ENCODE results near the gene SPAG17.
"Not testable (repeated sequence)": the region's sequence is repeated elsewhere in the genome, so short reads cannot be mapped to it uniquely, and the experiment has no call there.

Gene SPAG17

DNA sequence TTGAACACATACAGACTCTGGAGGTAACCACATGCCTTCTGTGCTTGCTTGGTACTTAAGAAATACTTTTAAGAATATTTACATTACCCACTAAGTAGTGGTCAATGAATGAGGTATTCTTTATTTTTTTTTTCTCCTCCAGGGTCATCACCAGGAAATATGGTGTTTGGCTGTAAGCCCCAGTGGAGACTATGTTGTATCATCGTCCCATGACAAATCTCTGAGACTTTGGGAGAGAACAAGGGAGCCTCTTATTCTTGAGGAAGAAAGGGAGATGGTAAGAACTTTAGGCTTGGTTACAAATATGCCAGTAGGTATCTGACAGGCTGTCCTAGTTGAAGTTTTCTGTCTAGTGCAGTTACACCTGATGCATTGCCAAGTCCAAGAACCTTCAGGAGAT is 232.6 kb downstream of the SPAG17 start:
- DNase-seq (no peak), ATAC-seq (replicated peaks) (no peak)
- no peaks in the 10 kb centered on the region for H3K27me3 Mint-ChIP-seq
- H3K36me3 Mint-ChIP-seq (ENCODE audit: insufficient read depth) = peaks cover 81% of the 10 kb centered on the region
- no peak overlapping the region for H3K4me3 Mint-ChIP-seq
- no peak overlapping the region for H3K27ac Mint-ChIP-seq
- no peaks in the 10 kb centered on the region for H3K4me1 Mint-ChIP-seq (ENCODE audit: low read depth in 2 of 2)
- no peaks in the 10 kb centered on the region for H3K9me3 Mint-ChIP-seq

DNA sequence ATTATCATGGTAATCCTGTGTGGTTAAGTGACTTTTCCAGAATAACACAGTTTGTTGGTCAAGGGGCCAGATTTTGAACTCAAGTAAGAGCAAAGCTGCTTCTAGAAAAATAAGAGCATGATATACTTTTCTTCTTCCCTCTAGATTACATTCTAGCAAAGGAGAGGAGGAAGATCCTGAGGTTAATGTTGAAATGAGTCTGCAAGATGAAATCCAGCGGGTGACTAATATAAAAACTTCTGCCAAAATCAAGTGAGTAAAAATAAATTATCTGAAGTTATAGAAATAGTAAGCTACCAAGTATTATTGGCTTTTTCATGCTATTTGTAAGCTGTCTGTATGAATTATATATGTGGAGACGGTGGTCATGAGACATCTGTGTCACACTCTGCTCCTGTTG is 242.7 kb downstream of the SPAG17 start:
- H3K36me3 Mint-ChIP-seq (ENCODE audit: insufficient read depth) = peaks cover 72% of the 10 kb centered on the region
- DNase-seq (no peak), ATAC-seq (replicated peaks) (no peak)
- H3K27ac Mint-ChIP-seq = no peak overlapping the region
- no peaks in the 10 kb centered on the region for H3K4me1 Mint-ChIP-seq (ENCODE audit: low read depth in 2 of 2)
- no peaks in the 10 kb centered on the region for H3K9me3 Mint-ChIP-seq
- no peaks in the 10 kb centered on the region for H3K27me3 Mint-ChIP-seq
- H3K4me3 Mint-ChIP-seq = no peak overlapping the region

DNA sequence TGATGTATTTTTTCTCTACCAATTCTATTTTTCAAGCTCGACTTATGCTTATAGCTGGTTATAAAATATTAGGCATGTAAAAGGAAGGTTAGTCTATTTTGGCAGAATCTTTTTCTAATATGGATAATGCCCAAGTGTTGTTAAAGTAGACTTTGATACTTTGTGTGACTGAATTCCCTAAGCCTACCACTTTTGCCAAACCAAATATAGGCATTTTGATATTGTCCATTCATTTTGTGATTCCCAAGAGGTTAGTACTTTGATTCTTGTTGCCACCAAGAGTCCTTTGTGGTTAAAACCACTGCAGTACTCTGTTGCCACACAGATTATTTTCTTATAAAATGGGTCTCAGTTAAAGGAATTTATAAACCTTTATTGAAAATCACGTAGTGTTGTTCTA is 251.3 kb downstream of the SPAG17 start:
- H3K36me3 Mint-ChIP-seq (ENCODE audit: insufficient read depth) = peaks cover 48% of the 10 kb centered on the region
- no peaks in the 10 kb centered on the region for H3K9me3 Mint-ChIP-seq
- H3K4me1 Mint-ChIP-seq (ENCODE audit: low read depth in 2 of 2) = peaks cover 20 to 37% of the 10 kb centered on the region in 2 donors
- DNase-seq (no peak), ATAC-seq (replicated peaks) (no peak)
- H3K27me3 Mint-ChIP-seq = no peaks in the 10 kb centered on the region
- no peak overlapping the region for H3K27ac Mint-ChIP-seq
- no peak overlapping the region for H3K4me3 Mint-ChIP-seq

DNA sequence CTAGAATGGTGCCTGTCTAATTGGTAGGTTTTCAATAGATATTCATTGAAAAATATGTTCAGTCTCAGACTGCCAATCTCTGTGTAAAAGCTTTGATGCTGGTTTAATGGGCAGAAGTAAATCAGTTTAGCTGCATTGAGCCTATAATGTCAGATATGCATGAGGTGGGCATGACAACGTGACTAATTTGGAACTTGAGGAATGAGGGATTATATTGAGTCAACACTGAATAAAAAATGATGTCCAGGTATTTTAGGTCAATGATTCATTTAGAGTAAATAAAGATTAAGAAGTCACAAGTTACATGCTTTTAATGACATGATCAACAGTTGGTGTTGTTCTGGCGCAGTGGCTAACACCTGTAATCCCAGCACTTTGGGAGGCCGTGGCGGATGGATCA is 252.5 kb downstream of the SPAG17 start:
- no peak overlapping the region for H3K27ac Mint-ChIP-seq
- H3K36me3 Mint-ChIP-seq (ENCODE audit: insufficient read depth) = peaks cover 41% of the 10 kb centered on the region
- peaks cover 26 to 44% of the 10 kb centered on the region in 2 donors for H3K4me1 Mint-ChIP-seq (ENCODE audit: low read depth in 2 of 2)
- no peaks in the 10 kb centered on the region for H3K9me3 Mint-ChIP-seq
- H3K4me3 Mint-ChIP-seq = no peak overlapping the region
- H3K27me3 Mint-ChIP-seq = no peaks in the 10 kb centered on the region
- ATAC-seq (replicated peaks) (no peak), DNase-seq (no peak)

DNA sequence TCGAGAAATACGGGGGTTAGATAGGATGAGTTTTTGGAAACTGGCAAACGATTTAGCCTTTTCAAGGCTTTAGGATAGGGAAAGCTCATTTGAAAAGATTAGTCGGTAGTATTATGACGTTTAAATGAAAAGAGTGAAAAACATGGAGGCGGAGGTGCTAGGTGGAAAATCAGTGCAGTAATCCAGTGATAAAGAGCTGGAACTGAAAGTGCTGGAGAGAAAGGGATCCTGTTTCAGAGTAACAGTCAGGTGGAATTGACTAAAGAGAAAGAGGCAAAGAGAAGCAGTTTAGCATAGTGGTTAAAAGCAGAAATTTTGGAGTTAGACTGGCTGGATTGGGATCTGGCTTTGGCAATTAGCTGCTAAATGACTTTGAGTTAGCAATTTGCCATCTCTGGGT is 254.5 kb downstream of the SPAG17 start:
- ATAC-seq (replicated peaks) = no peak
- H3K4me3 Mint-ChIP-seq = peak overlapping the region; percentile 91
- H3K4me1 Mint-ChIP-seq (ENCODE audit: low read depth in 2 of 2) = peaks cover 29 to 55% of the 10 kb centered on the region in 2 donors

DNA sequence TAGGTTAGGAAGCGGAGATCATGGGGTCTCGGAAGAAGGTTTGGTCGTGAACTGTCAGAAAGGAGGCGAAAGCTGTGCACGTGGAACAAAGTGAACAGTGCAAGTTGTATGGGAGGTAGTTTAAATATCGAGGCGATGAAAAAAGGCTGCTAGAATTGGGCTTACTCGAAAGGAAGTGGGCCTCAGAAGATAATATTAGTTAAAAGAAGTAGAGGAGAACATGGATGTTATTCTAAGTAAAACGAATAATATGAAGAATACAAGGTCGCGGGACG is 254.9 kb downstream of the SPAG17 start:
- Mint-ChIP-seq H3K4me1 (ENCODE audit: low read depth in 2 of 2) (peaks cover 29 to 55% of the 10 kb centered on the region in 2 donors), H3K9me3 (no peaks in the 10 kb centered on the region), H3K36me3 (ENCODE audit: insufficient read depth) (peaks cover 32% of the 10 kb centered on the region), H3K4me3 (peak overlapping the region; percentile 91), H3K27me3 (no peaks in the 10 kb centered on the region), H3K27ac (peak overlapping the region; percentile 95 to 98)
- ATAC-seq (replicated peaks) (peak; percentile 0), DNase-seq (no peak)

More for the DNA sequence above, 254.5 kb downstream of the SPAG17 start:
- no peaks in the 10 kb centered on the region for H3K27me3 Mint-ChIP-seq
- H3K36me3 Mint-ChIP-seq (ENCODE audit: insufficient read depth) = peaks cover 32% of the 10 kb centered on the region
- no peak for DNase-seq
- H3K27ac Mint-ChIP-seq = peak overlapping the region; percentile 95 to 98
- H3K9me3 Mint-ChIP-seq = no peaks in the 10 kb centered on the region

DNA sequence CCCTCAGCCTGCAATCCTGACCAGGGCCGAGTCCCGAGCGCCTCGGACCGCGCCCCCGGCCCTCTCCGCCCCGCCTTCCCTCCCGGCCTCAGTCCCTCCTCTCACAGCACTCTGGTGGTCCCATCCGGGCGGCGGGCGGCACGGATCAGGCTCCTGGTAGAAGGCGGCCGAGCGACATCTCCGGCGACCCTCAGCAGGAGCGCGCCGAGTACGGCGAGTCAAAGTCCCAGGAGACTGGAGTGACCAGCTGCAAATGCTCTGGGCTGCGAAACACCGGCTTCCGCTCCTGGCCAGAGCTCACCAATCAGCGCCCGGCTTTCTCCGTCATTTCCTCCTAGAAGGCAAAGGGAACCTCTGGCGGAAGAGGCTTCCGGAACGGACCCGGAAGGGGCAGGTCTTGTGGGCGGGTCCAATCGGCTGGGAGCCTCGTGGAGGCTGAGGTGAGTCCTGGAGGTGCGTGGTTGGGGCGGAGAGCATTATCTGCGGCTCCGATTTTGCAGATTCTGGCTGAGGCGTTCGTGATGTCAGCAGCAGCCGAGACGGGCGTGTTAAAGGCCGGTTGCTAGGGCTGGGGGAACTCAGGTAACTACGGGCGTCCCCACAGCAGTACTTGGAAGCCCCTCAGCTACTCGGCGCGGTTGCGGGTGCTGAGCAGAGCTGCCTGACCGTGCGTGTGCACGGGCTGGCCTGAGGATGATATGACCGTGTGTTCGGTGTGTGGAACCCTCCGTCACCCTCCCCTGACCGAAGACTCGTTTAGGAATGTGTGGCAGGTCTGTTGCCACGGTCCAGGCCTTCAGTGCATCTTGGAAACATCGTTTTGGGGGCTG is 255.5 kb downstream of the SPAG17 start, which contains the start of the genes GDAP2 and WDR3:
TSS of gene GDAP2 (minus strand) at position 279 of the 830 bp plus-strand sequence. CDS start 9,264 bp downstream, outside the sequence.
TSS of gene WDR3 (plus strand) at position 397 of the 830 bp plus-strand sequence. CDS start 3,581 bp downstream, outside the sequence.
- Mint-ChIP-seq H3K36me3 (ENCODE audit: insufficient read depth) (peaks cover 29% of the 10 kb centered on the region), H3K27ac (peak within 1 kb of the TSS; percentile 95 to 98), H3K9me3 (no peaks in the 10 kb centered on the region), H3K4me1 (ENCODE audit: low read depth in 2 of 2) (peaks cover 29 to 55% of the 10 kb centered on the region in 2 donors), H3K4me3 (peak within 1 kb of the TSS; percentile 91), H3K27me3 (no peaks in the 10 kb centered on the region)
- peak; percentile 94 to 97 (median 95) for DNase-seq
- ATAC-seq (replicated peaks) = peak; percentile 88

DNA sequence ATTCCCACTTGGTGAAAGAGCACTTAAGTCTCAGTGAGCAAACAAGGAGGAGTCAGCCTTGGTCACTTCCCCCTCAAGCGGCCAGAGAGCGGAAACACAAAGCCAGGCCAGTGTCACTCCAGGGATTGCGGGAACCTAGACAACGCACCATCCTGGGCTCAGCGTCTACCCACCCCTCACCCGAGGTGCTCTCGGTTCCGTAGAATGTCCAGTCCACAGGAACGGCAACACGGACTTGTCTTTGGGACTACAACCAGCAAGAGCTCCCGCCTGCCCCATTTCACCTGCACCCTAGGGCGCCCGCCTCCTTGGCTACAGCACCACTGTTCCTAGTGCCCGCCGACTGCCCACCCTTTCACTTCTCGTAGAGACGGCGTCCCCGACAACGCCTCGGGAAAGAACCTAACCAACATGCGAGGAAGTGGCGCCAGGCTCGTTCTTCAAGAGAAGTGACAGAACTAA is 256.1 kb downstream of the SPAG17 start:
- peaks cover 29 to 59% of the 10 kb centered on the region in 2 donors for H3K4me1 Mint-ChIP-seq (ENCODE audit: low read depth in 2 of 2)
- H3K4me3 Mint-ChIP-seq = peak overlapping the region; percentile 91
- ATAC-seq (replicated peaks) = peak; percentile 54
- H3K9me3 Mint-ChIP-seq = no peaks in the 10 kb centered on the region
- no peaks in the 10 kb centered on the region for H3K27me3 Mint-ChIP-seq
- H3K27ac Mint-ChIP-seq = peak overlapping the region; percentile 95 to 98
- H3K36me3 Mint-ChIP-seq (ENCODE audit: insufficient read depth) = peaks cover 26% of the 10 kb centered on the region
- peak; percentile 62 to 64 (median 64) for DNase-seq

DNA sequence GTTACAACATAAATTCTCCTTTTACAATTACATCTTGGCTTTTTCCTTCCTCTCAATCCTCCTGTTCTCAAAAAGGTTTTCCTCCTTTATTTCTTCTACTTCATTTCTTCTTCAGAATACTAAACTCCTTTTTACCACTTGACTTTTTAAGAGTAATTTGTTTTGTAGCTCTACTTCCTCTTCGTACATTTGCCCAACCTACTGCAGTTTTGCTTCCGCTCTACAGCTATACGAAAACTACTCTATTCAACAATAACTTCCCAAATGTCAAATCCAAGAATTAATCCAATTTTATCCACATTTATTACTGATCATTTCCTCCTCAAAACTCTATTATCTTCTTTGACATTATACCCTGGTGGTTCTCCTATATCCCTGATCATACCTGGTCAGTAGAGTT is 259.0 kb downstream of the SPAG17 start:
- peak overlapping the region in 1 of 2 donors; percentile 1 for H3K27ac Mint-ChIP-seq
- no peaks in the 10 kb centered on the region for H3K9me3 Mint-ChIP-seq
- DNase-seq = no peak
- no peaks in the 10 kb centered on the region for H3K27me3 Mint-ChIP-seq
- ATAC-seq (replicated peaks) = no peak
- peaks cover 25 to 48% of the 10 kb centered on the region in 2 donors for H3K4me1 Mint-ChIP-seq (ENCODE audit: low read depth in 2 of 2)
- H3K4me3 Mint-ChIP-seq = no peak overlapping the region
- H3K36me3 Mint-ChIP-seq (ENCODE audit: insufficient read depth) = peaks cover 19% of the 10 kb centered on the region

DNA sequence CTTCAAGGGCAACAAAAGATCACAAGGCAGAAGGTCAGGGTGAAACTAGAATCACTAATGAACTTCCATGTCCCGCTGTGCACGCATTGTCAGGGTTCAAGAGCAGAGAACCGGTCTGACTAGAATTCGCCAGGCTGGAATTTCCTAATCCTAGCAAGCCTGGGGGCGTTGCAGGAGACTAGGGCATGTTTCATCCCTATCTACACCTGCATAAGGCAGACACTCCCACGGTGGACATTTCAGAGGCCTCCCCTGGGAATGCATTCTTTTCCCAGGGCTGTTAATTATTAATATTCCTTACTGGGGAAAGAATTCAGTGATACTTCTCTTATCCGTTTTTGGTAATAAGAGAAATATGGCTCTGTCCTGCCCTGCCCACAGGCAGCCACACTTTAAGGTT is 262.3 kb downstream of the SPAG17 start:
- H3K9me3 Mint-ChIP-seq = not testable (repeated sequence)

DNA sequence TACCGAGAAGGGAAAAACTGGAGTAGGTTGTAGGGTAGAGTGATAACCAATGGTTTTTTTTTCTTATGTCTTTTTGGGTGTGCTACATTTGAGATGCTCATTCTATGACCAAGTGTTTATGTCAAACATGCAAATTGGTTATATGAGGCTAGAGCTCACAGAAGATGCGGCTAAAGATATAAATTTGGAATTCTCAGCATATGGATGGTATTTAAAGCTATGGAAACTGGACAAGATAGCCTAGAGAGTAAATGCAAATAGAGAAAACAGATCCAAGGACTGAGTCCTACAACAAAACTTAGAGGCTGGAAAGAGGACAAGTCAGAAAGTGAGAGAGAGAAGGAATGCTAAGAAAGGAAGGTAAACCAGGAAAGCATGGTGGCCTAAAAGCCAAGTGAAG is 263.0 kb downstream of the SPAG17 start:
- Mint-ChIP-seq H3K27me3 (no peaks in the 10 kb centered on the region), H3K27ac (no peak overlapping the region), H3K9me3 (no peaks in the 10 kb centered on the region), H3K4me3 (no peak overlapping the region), H3K4me1 (ENCODE audit: low read depth in 2 of 2) (peaks cover 2 to 19% of the 10 kb centered on the region in 2 donors), H3K36me3 (ENCODE audit: insufficient read depth) (peaks cover 21% of the 10 kb centered on the region)
- ATAC-seq (replicated peaks) (no peak), DNase-seq (no peak)

More for the DNA sequence above, 262.3 kb downstream of the SPAG17 start:
- DNase-seq; H3K4me3 Mint-ChIP-seq; H3K27ac Mint-ChIP-seq; ATAC-seq (replicated peaks); H3K27me3 Mint-ChIP-seq: not testable (repeated sequence)
- peaks cover 3 to 19% of the 10 kb centered on the region in 2 donors for H3K4me1 Mint-ChIP-seq (ENCODE audit: low read depth in 2 of 2)
- peaks cover 16% of the 10 kb centered on the region for H3K36me3 Mint-ChIP-seq (ENCODE audit: insufficient read depth)

DNA sequence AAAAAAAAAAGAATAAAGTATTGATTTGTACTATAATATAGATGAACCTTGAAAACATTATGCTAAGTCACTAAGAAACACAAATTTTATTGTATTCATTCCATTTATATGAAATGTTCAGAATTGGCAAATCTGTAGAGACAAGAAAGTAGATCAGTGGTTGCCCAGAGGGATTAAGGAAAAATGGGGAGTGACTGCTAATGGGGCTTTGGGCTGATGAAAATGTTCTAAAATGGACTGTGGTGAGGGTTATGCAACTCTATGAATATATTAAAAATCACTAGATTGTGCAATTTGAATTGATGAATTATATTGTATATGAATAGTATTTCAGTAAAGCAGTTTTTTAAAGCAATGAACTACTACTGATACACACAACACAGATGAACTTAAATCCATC is 265.7 kb downstream of the SPAG17 start:
- H3K4me3 Mint-ChIP-seq = no peak overlapping the region
- no peaks in the 10 kb centered on the region for H3K9me3 Mint-ChIP-seq
- H3K27me3 Mint-ChIP-seq = no peaks in the 10 kb centered on the region
- H3K36me3 Mint-ChIP-seq (ENCODE audit: insufficient read depth) = peaks cover 31% of the 10 kb centered on the region
- H3K27ac Mint-ChIP-seq = no peak overlapping the region
- ATAC-seq (replicated peaks) (no peak), DNase-seq (no peak)
- peaks cover 0 to 19% of the 10 kb centered on the region in 2 donors for H3K4me1 Mint-ChIP-seq (ENCODE audit: low read depth in 2 of 2)

DNA sequence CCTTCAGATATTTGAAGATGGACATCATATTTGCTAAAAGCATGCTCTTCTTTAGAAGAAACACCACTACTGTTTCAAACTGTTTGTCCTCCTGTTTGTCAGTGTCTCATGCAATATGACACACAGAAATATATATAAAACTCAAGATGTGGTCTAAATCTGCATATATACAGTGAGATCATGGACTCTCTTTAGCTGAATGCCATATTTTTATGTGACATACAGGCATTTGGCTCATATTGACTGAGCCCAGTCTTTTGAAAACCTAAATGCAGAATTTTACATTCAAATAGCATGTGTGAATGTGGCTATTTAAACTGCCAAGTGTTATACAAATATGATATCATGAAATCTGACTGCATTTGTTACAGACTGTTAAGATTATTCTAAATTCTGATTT is 274.0 kb downstream of the SPAG17 start:
- H3K27me3 Mint-ChIP-seq = no peaks in the 10 kb centered on the region
- no peak for ATAC-seq (replicated peaks)
- no peaks in the 10 kb centered on the region for H3K9me3 Mint-ChIP-seq
- no peak overlapping the region for H3K4me3 Mint-ChIP-seq
- peaks cover 39% of the 10 kb centered on the region for H3K36me3 Mint-ChIP-seq (ENCODE audit: insufficient read depth)
- H3K4me1 Mint-ChIP-seq (ENCODE audit: low read depth in 2 of 2) = peaks cover 3 to 11% of the 10 kb centered on the region in 2 donors
- DNase-seq = no peak
- no peak overlapping the region for H3K27ac Mint-ChIP-seq

DNA sequence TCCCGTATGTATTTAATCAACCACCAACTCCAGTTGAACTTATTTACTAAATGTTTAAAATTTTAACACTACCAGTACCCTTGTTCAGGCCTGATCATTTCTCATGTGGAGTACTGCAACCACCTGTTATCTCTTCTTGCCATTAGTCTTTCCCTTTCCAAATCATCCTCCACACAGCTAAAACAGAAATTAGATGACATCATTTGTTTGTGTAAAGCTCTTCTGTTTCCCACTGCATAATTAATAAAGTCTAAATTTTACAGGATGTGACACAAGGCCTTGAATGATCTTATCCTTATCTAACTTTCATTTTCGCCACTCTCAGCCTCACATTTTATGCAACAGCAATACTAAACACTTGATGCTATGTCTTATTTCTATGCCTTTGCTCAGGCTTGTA is 280.0 kb downstream of the SPAG17 start:
- H3K4me1 Mint-ChIP-seq (ENCODE audit: low read depth in 2 of 2) = no peaks in the 10 kb centered on the region
- DNase-seq (no peak), ATAC-seq (replicated peaks) (no peak)
- H3K9me3 Mint-ChIP-seq = no peaks in the 10 kb centered on the region
- no peak overlapping the region for H3K4me3 Mint-ChIP-seq
- H3K36me3 Mint-ChIP-seq (ENCODE audit: insufficient read depth) = peaks cover 41% of the 10 kb centered on the region
- H3K27ac Mint-ChIP-seq = no peak overlapping the region
- no peaks in the 10 kb centered on the region for H3K27me3 Mint-ChIP-seq
